ENCODE measurements around the gene MINDY4B.
"Not testable (repeated sequence)": the region's sequence is repeated elsewhere in the genome, so short reads cannot be mapped to it uniquely, and the experiment has no call there.

Gene MINDY4B

DNA sequence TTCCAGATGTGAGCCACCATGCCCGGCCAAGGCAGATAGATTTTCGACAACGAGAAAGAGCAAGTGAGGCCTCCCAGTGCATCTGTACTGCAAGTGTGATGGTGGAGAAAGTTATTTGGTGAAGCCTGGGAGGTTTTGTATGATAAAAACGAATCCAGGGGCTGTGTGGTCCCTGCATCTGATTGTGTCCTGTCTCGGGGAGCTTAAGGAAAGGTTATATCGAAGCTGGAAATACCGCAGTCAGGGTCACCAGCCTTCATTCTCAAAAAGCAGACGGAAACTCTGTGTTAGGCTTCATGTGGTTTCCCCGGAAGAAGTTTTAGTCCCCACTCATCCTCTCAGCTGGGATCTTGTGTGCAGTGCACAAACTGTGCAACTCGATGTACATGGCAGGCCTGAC lies 3.4 kb downstream of the MINDY4B start:
- no peak for DNase-seq (ENCODE audit: low read depth, low spot score)

GRCh38 chr3:150899141-150899540 lies 6.1 kb downstream of the MINDY4B start:
- no peak for DNase-seq (ENCODE audit: low read depth, low spot score)
- no peak overlapping the region for H3K27ac ChIP-seq

More for the DNA sequence above, 3.4 kb downstream of the MINDY4B start:
- H3K27ac ChIP-seq = no peak overlapping the region

DNA sequence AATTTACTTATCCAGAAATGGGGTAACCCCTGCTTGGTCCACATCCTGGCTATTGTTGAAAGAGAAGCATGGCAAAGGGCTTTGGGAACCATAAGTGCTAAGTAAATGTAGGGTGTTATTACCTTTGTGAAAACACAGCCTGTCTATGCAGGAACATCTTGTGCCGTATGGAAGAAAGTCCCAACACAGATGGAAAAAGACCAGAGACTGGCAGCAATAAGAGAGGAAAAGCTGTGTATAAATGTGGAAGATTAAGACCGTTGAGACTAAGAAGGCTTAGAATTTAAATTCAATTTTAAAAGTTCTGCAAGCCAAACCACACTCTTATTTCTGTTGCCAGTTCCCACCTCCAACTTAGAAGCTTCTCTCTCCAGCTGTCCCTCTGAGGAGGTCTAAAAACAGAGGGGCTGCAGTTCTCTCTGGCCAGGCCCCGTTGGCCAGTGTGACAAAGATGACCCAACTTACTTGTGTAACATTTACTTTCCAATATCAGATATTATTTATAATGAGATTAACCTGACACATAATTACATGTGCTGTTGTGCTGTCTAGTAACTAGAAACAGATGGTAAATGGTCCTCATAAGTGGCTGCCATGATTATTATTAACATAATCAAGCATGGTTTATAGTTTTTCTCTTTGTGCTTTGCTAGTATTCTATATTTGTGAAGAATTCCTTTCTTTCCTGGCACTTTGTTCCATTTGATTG lies 7.0 kb downstream of the MINDY4B start:
- H3K27ac ChIP-seq = no peak overlapping the region
- DNase-seq (ENCODE audit: low read depth, low spot score) = no peak

DNA sequence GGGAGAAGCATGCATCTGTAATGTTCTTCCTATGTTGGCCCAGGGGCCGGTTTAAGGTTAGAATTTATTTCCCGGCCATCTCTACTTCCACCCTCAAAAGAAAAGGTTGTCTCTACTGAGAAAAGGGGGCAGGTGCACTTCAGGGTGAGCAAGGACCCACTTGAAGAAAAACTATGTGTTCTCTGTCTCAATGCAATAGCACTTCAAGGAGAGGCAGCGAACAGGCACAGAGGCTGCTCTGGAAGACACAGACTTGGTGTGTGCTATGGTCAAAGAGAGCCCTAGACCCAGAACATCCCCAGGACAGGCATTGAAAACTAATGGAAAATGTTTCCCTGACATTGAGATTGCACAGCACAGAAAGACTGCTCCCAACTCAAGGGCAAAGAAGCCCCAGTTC lies 7.6 kb downstream of the MINDY4B start:
- no peak for DNase-seq (ENCODE audit: low read depth, low spot score)
- no peak overlapping the region for H3K27ac ChIP-seq

GRCh38 chr3:150890831-150891230 lies 14.4 kb downstream of the MINDY4B start:
- DNase-seq (ENCODE audit: low read depth, low spot score) = no peak

DNA sequence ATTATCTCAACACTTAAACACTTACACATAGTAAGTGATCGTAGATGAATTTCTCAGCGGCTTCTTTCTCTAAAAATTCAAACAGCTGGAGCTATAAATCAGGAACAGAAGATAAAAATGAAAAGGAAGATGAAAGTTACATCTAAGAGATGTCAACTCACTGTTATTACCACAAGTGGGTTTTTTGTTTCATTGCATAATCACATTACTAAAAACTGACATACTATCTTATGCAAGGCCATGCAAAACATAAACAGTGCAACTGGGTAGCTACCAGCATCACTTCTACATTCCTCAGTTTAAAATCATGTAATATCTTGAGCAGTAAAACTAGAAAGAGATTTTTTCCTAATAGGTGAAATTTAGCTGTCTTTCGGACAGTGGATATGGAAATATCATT lies 14.9 kb downstream of the MINDY4B start:
- no peak for DNase-seq (ENCODE audit: low read depth, low spot score)
- H3K27ac ChIP-seq = no peak overlapping the region

More at GRCh38 chr3:150890831-150891230, 14.4 kb downstream of the MINDY4B start:
- no peak overlapping the region for H3K27ac ChIP-seq

- no peak for DNase-seq (ENCODE audit: low read depth, low spot score)
- no peak overlapping the region for H3K27ac ChIP-seq
These were observed 16.1 kb downstream of the MINDY4B start for GRCh38 chr3:150889106-150889505.

DNA sequence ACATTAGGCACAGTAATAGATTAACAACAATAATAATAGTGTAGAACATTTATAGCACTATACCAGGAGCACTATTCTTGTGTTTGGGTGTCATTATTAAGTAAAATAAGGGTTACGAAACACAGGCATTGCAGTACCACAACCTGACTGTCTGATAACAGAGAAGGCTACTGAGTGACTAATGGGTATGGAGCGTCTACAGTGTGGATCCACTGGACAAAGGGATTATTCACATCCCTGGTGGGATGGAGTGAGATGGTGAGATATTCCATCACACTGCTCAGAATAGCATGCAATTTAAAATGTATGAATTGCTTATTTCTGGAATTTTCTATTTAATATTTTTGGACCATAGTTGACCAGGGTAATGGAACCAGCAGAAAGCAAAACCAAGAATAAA lies 18.2 kb downstream of the MINDY4B start:
- H3K27ac ChIP-seq = no peak overlapping the region
- DNase-seq (ENCODE audit: low read depth, low spot score) = no peak

DNA sequence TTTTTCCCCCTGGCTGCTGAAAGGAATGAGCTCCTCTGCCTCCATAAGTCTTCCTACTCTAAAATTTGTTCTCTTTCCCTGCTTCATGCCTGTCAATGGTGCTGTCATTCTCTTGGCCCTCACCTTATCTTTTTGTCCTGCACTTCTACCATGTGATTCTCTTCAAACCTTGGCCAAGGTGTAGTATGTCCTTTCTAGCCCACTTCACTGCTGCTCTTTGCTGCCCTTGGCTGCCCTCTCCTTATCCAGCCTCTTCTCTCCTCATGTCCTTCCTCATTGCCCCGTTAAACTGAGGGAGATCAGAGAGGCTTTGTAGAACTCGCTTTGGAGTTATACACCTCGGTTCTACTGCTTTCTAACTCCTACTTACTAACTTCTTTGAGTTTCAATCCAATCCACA lies 19.7 kb downstream of the MINDY4B start:
- no peak for DNase-seq (ENCODE audit: low read depth, low spot score)
- no peak overlapping the region for H3K27ac ChIP-seq

DNA sequence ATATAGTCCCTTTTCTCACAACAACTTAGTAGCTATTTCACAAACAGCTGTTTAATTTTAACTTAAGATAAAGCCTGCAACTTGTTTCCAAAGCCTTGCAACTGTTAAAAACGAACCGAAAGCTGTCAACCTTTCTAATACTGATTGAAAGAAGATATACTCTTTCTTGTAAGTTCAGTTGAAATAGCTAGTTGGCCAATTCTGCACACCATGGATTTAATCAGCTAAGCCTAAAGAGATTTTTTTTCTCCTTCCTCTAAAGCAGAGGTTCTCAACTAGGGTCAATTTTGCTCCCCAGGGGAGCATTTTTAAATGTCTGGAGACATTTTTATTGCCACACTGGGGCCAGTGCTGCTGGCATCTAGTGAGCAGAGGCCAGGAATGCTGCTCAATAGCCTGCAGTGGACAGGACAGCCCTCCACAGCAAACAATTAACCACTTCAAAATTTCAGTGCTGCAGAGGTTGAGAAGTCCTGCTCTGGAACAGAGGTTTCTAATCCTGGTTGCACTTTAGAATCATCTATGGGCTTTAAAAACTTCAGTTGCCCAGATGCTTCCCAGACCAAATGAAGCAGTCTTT lies 26.2 kb downstream of the MINDY4B start:
- H3K27ac ChIP-seq = no peak overlapping the region
- DNase-seq (ENCODE audit: low read depth, low spot score) = no peak

DNA sequence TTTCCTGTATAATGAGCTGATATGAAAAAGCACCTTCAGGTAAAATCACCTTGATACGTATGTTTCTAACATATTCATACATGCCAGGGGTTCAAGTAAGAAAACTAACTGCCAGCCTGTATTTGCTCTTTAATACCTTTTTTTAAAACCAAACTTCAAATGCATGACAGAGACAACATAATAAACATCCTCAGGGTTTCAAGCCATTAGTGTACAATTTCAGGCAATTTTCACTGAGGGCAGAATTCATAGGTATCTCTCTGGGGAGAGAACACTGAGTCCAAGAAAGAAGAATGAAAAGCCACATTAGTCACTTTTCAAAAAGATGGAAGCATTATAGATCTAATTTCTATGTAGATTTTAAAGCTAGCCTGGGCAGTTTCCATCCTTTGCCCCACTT lies 26.9 kb downstream of the MINDY4B start:
- no peak overlapping the region for H3K27ac ChIP-seq
- no peak for DNase-seq (ENCODE audit: low read depth, low spot score)

GRCh38 chr3:150877303-150877702 lies 27.9 kb downstream of the MINDY4B start:
- DNase-seq (ENCODE audit: low read depth, low spot score) = no peak
- H3K27ac ChIP-seq = no peak overlapping the region

DNA sequence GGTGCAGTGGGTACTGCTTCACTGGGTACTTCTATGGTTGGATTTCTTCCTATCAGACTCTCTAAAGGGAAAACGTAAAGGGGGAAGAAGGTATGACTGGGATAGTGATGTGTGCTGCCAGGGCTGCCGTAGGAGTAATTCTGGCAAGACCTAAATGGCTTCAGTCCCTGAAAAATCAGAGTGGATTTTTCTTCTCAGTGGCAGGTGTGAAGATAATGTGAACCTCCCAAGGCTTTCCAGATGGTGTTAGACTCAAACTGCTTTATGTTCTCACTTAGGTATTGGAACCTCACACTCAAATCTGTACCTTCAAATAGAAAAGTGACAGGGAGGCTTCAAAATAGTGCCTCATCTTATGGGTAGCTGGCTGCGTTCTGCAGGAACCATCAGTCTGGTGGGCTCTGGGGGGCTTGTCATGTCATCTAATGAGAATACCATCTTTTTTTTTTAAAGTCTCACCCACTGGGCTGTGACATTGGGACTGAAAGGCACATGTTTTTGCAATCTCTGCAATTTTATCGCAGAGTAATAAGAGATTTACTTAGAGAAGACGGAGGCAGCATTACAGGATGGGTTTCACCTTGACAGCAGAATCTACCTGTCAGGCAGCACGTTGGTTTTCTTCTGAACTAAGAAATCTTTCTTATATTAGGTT lies 28.5 kb downstream of the MINDY4B start:
- no peak for DNase-seq (ENCODE audit: low read depth, low spot score)
- H3K27ac ChIP-seq = no peak overlapping the region

- no peak overlapping the region for H3K27ac ChIP-seq
- no peak for DNase-seq (ENCODE audit: low read depth, low spot score)
These were observed 29.7 kb downstream of the MINDY4B start for GRCh38 chr3:150875548-150875947.

DNA sequence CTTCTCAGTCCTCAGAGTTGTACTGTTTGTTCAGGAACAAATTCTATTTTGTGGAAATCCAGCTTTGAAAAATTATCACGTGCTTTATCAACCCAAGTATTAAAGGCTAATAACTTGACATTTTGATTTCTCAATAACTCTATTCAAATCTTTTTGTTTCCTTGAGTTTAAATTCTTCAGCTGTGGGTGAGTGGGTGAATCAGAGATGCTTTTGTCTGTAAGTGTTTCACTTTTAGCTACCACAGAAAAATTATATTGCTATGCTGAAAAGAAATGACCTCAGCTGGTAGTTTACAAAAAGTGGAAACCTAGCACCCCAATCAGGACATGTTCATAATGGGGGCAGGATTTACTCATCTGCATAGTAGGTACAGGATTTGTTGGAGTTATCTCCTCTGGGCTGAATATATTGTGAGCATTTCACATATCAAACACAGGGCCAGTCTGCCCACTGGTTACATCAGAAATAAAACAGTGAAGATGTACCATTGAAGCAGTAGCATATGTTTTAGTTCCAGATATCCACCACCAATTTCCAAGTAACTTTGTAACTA lies 30.5 kb downstream of the MINDY4B start:
- DNase-seq (ENCODE audit: low read depth, low spot score) = no peak
- no peak overlapping the region for H3K27ac ChIP-seq

- H3K27ac ChIP-seq = no peak overlapping the region
- DNase-seq (ENCODE audit: low read depth, low spot score) = peak; percentile 89
These were observed 34.0 kb downstream of the MINDY4B start for GRCh38 chr3:150871192-150871591.

- no peak overlapping the region for H3K27ac ChIP-seq
- no peak for DNase-seq (ENCODE audit: low read depth, low spot score)
These were observed 34.8 kb downstream of the MINDY4B start for GRCh38 chr3:150870406-150870805.

DNA sequence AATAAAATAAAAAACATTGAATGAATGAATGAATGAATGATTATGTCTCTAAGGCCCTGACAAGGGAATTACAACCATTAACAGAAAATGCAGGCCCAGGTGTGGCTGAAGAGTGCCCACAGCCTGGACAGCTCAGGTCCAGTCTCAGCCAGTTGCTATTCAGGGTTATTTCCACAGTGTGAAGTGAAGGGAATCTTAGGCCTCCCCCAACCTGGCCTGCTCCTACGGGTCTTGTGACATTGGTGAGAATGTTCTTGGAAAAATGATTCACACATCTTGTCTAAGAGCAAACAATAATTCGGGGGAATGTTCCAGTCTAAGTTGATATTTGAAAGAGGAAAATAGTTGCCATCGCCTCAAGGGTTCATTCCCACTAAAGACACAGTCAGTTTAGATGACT lies 37.0 kb downstream of the MINDY4B start:
- no peak for DNase-seq (ENCODE audit: low read depth, low spot score)
- no peak overlapping the region for H3K27ac ChIP-seq

DNA sequence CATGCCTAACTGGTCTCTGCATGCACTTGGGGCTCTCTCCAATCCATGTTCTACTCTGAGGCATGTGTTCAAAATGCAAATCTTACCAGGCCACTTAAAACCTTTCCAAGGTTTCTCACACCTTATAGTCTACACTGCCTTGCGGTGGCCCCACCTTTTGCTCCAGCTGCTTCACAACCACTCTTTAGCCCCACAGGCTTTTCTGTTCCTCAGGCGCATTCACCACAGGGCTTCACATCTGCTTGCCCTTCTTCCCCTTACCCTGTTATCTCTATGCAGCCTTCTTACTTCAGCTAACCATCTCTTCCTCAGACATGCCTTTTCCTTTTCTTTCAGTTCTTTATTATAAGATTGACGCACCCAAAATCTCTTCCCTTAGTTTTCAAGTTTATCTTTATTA lies 37.8 kb downstream of the MINDY4B start:
- H3K27ac ChIP-seq = no peak overlapping the region
- DNase-seq (ENCODE audit: low read depth, low spot score) = no peak

- not testable (repeated sequence) for DNase-seq (ENCODE audit: low read depth, low spot score); H3K27ac ChIP-seq
These were observed 41.3 kb downstream of the MINDY4B start for GRCh38 chr3:150863921-150864320.

DNA sequence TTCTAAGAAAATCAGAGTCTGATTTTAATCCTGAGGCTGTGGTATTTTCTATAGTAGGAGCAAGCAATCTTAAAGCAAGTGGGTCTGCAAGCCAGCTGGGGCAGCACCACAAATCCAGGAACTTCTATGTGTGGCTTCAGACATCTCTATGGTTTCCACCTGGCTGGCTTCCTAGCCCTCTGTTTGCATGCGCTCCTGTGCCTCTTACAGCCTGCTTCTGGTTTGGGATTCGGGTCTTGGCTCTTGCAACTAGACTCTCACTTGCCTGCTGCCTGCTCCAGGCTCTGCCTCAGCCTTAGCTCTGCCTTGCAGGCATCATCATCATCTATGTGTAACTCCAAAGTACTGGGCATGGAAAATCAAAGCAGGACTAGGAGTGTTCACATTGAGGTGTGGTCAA lies 43.4 kb downstream of the MINDY4B start:
- H3K27ac ChIP-seq = no peak overlapping the region
- DNase-seq (ENCODE audit: low read depth, low spot score) = no peak

Measured in epithelial cell of prostate (primary cell).